Bronchial smooth muscle cell (primary cell): ENCODE measurements around the gene TECRL. TPM values are rescaled to one million over a fixed set of nuclear protein-coding genes. Genes with fewer than 3 reads are reported as not detected.

Experiments
- total RNA-seq: library from RNA; depleted of rRNA; stranded (reverse); fragments of >200 nt; gene quantifications from 2 replicates; pipeline ENCODE4 v1.2.1, GENCODE V29; 2014

Gene TECRL
- total RNA-seq = not detected in 2 replicates

GRCh38 chr4:64409300-64409699 is at the start of gene TECRL:
Gene TECRL (minus strand): TSS chr4:64409450. CDS start chr4:64409351, 99 bp downstream.

